K562 (cell line): Measurements from ENCODE around the gene SLC39A11. TPM values are rescaled to one million over a fixed set of nuclear protein-coding genes. Genes with fewer than 3 reads are reported as not detected.

Experiments
- ATAC-seq: fragments of 200-7000 bp; cut with Tn5 transposase; 3 replicates; pipeline ENCODE4 v1.9.1; 2020; ENCODE audit warnings: moderate library complexity
- BruUV-seq: library from RNA; stranded (reverse); fragments of 400-500 nt; replicated peaks from 2 replicates; lab custom pipeline; 2021; lab: Mats Ljungman, UMichigan
- CTCF ChIA-PET: fragments of 300-600 bp; formaldehyde crosslinking; extraction: SDS; loops from one replicate; lab custom pipeline; 2021; ENCODE audit warnings: low intra/inter-chr PET ratio; lab: Yijun Ruan, JAX
- POLR2A ChIA-PET: fragments of 300-600, 350-650 bp; sonication (Branson Sonifier 250); formaldehyde crosslinking; extraction: SDS; loops from one replicate; lab custom pipeline; 2021; ENCODE audit warnings: antibody characterized with exemption, inconsistent platforms; lab: Yijun Ruan, JAX
- DNase-seq, 4 experiments: peaks; one replicate each; pipeline versions ENCODE4 v3.0.0 to v3.0.0-alpha.2; 2011 to 2018; ENCODE audit warnings: low spot score in 3 of 4, mixed read lengths in 3 of 4; ENCODE audit errors: extremely low read depth in 1 of 4
- FAIRE-seq: peaks from 2 replicates; lab custom pipeline; 2011; peaks lifted over from hg19 to GRCh38; lab: Jason Lieb, UNC
- H2AFZ ChIP-seq: 2 replicates; pipeline ENCODE4 v1.6.0; 2011; ENCODE audit warnings: low read depth, low read length, control low read depth, inconsistent platforms
- H3K27ac ChIP-seq: fragments of 200-600 bp; 3 replicates; pipeline ENCODE4 v1.8.0; 2011; ENCODE audit warnings: low read depth, mild to moderate bottlenecking, control low read depth, inconsistent platforms, low read length, moderate library complexity, mixed read lengths; ENCODE audit errors: extremely low read depth
- H3K27me3 ChIP-seq, 2 experiments: fragments of 300-600 bp in 1 of 2; 2 replicates in 1 of 2; 3 replicates in 1 of 2; pipeline versions ENCODE4 v1.6.0 to v1.8.0; 2011; ENCODE audit warnings: inconsistent platforms in 2 of 2, low read length in 2 of 2, mild to moderate bottlenecking in 1 of 2, mixed read lengths in 1 of 2, moderate library complexity in 1 of 2; ENCODE audit not compliant: control insufficient read depth in 2 of 2, insufficient read depth in 2 of 2
- H3K36me3 ChIP-seq: fragments of 300-600 bp; 3 replicates; pipeline ENCODE4 v1.8.0; 2011; ENCODE audit warnings: mild to moderate bottlenecking, low read length, inconsistent platforms; ENCODE audit not compliant: control insufficient read depth, insufficient read depth
- H3K4me1 ChIP-seq, 2 experiments: fragments of 200-600 bp in 1 of 2; replicated peaks in 1 of 2; 2 replicates in 1 of 2; 3 replicates in 1 of 2; pipeline versions ENCODE4 v1.5.1 to v1.8.0; 2011; ENCODE audit warnings: inconsistent platforms in 2 of 2, low read length in 2 of 2, mild to moderate bottlenecking in 1 of 2, mixed read lengths in 1 of 2, moderate library complexity in 1 of 2; ENCODE audit not compliant: control insufficient read depth in 2 of 2, insufficient read depth in 2 of 2
- H3K4me2 ChIP-seq: 2 replicates; pipeline ENCODE4 v1.6.1; 2011; ENCODE audit warnings: low read length, control low read depth, inconsistent platforms, mixed read lengths; ENCODE audit not compliant: insufficient read depth
- H3K4me3 ChIP-seq: fragments of 200-600 bp; sonication (generic), shearing (Covaris generic); 2 replicates; pipeline ENCODE4 v1.5.1; 2016; ENCODE audit warnings: control low read depth, inconsistent platforms
- H3K79me2 ChIP-seq: fragments of 200-600 bp; 3 replicates; pipeline ENCODE4 v1.8.0; 2011; ENCODE audit warnings: low read length, inconsistent platforms; ENCODE audit not compliant: control insufficient read depth, insufficient read depth
- H3K9ac ChIP-seq, 2 experiments: 2 replicates each; pipeline versions ENCODE4 v1.6.0 to v1.6.1; 2011; ENCODE audit warnings: low read depth in 2 of 2, low read length in 2 of 2, control low read depth in 1 of 2, inconsistent platforms in 1 of 2, mild to moderate bottlenecking in 1 of 2, mixed read lengths in 1 of 2; ENCODE audit not compliant: insufficient read depth in 1 of 2
- H3K9me1 ChIP-seq: one replicate; pipeline ENCODE4 v1.6.0; 2011; ENCODE audit warnings: inconsistent platforms, mild to moderate bottlenecking, low read length, moderate library complexity; ENCODE audit not compliant: control insufficient read depth, insufficient read depth
- H3K9me3 ChIP-seq: replicated peaks from 2 replicates; pipeline ENCODE4 v1.5.1; 2011; ENCODE audit warnings: low read depth, low read length, inconsistent platforms; ENCODE audit not compliant: control insufficient read depth, insufficient read depth
- H4K20me1 ChIP-seq: replicated peaks from 2 replicates; pipeline ENCODE4 v1.6.1; 2011; ENCODE audit warnings: low read length, inconsistent platforms, mixed read lengths; ENCODE audit not compliant: control insufficient read depth, insufficient read depth
- ERF ChIP-seq: fragments of 450-650 bp; formaldehyde crosslinking; IDR thresholded peaks from 2 replicates; pipeline ENCODE4 v1.4.0; 2020; ENCODE audit warnings: mild to moderate bottlenecking, mixed read lengths
- GTF2F1 ChIP-seq: IDR thresholded peaks from 2 replicates; pipeline ENCODE4 v1.6.1; 2011; ENCODE audit warnings: low read depth, low read length, improper control_type of control experiment
- IFI16 ChIP-seq: fragments of 250-450 bp; sonication (Bioruptor Pico); IDR thresholded peaks from 2 replicates; pipeline ENCODE4 v2.1.2; 2022; ENCODE audit warnings: mild to moderate bottlenecking, inconsistent platforms
- KLF1 ChIP-seq: fragments of 450-650 bp; IDR thresholded peaks from 2 replicates; pipeline ENCODE4 v1.6.1; 2016; ENCODE audit warnings: missing genetic modification characterization, missing compliant biosample characterization
- MAFG ChIP-seq: fragments of 450-650 bp; conservative IDR thresholded peaks from 2 replicates; pipeline ENCODE4 v1.6.1; 2016; ENCODE audit warnings: missing genetic modification characterization, missing compliant biosample characterization
- SREBF1 ChIP-seq: fragments of 150-350 bp; IDR thresholded peaks from 2 replicates; pipeline ENCODE4 v1.6.1; 2014; ENCODE audit warnings: antibody characterized with exemption, low read depth, low read length, borderline replicate concordance
- TAF15 ChIP-seq: fragments of 200-400 bp; formaldehyde crosslinking; IDR thresholded peaks from 2 replicates; pipeline ENCODE4 v1.6.1; 2017; ENCODE audit warnings: mild to moderate bottlenecking, low read depth, low read length, moderate library complexity
- ZKSCAN8 ChIP-seq: fragments of 200-800 bp; sonication (Bioruptor generic); IDR thresholded peaks from 2 replicates; pipeline ENCODE4 v1.6.1; 2016; ENCODE audit warnings: missing genetic modification characterization, missing compliant biosample characterization
- WGBS: fragments of 100-300 bp; shearing (Covaris generic); methylation state at CpG from one replicate; pipeline ENCODE4 v1.1.6; 2016; ENCODE audit warnings: low coverage, mixed read lengths; ENCODE audit not compliant: insufficient coverage; ENCODE audit errors: missing lambda C conversion rate; 5-methylcytosine and 5-hydroxymethylcytosine counted together
- in situ Hi-C: fragments of 300-500 bp; cut with MboI; formaldehyde crosslinking; loops from 4 replicates; pipeline ENCODE4 v1.15.0; 2018; ENCODE audit warnings: inconsistent platforms, mixed read lengths
- intact Hi-C: fragments of 100-400 bp; cut with micrococcal nuclease; formaldehyde crosslinking; loops from 2 replicates; pipeline ENCODE4 v1.14.2; 2022
- polyA plus RNA-seq, 8 experiments: library from polyadenylated mRNA; depleted of rRNA in 4 of 8; stranded (reverse) in 5 of 8; unstranded in 3 of 8; fragments of >200 nt; fragmentation: Nextera tagmentation in 2 of 8; fragmentation: Illumina TruSeq in 1 of 8; extraction: Ambion mirVana in 2 of 8; extraction: Trizol in 1 of 8; gene quantifications; 2 replicates each; pipeline versions ENCODE4 v1.2.1 to v1.2.3, GENCODE V29; 2011 to 2014; ENCODE audit warnings: inconsistent platforms in 1 of 8, missing spikeins in 1 of 8
- total RNA-seq, 7 experiments: library from RNA; depleted of rRNA in 6 of 7; stranded (reverse); fragments of >200 nt in 6 of 7; fragmentation: Illumina TruSeq in 2 of 7; extraction: Trizol in 2 of 7; gene quantifications; 2 replicates each; pipeline versions ENCODE4 v1.2.1 to v1.2.3, GENCODE V29; 2011 to 2021; ENCODE audit warnings: low replicate concordance in 1 of 7

Gene SLC39A11
- total and polyA plus RNA-seq, 9 of the 15 experiments (the other 6 are each of a cell fraction or from before 2014, with no cell fraction given): 10.5 to 26.4 (median 13.4) TPM

GRCh38 chr17:72600934-72601333 lies 491.6 kb downstream of the SLC39A11 start (continued):
- TF ChIP-seq IFI16 (CRISPR knock-in tag) (no peak), ZKSCAN8 (CRISPR knock-in tag) (no peak)

- TF ChIP-seq MAFG (tag) (no peak), GTF2F1 (no peak), SREBF1 (no peak), ERF (CRISPR knock-in tag) (no peak), KLF1 (tag) (no peak), TAF15 (no peak)
- TF ChIP-seq, all 486 proteins: peak for 0
- Histone ChIP-seq H3K9me3 (no peaks in the 10 kb centered on the region), H3K4me2 (no peak overlapping the region), H4K20me1 (no peaks in the 10 kb centered on the region), H3K27me3 (peaks cover 3 to 16% of the 10 kb centered on the region in 2 experiments; a peak in 1 of 5 replicates), H3K9ac (no peak overlapping the region), H3K79me2 (no peaks in the 10 kb centered on the region), H3K27ac (no peak overlapping the region), H3K36me3 (no peaks in the 10 kb centered on the region), H3K4me3 (no peak overlapping the region), H2AFZ (no peak overlapping the region), H3K9me1 (no peaks in the 10 kb centered on the region), H3K4me1 (no peaks in the 10 kb centered on the region)
- DNase-seq (no peak), ATAC-seq (no peak), FAIRE-seq (no peak)
- in situ Hi-C loops (no loop called here), intact Hi-C loops (no loop called here)
- no TSS peak for BruUV-seq
- ChIA-PET CTCF (no interaction called here), POLR2A (interaction anchor here (0.6 kb wide), 1 partner anchor 11 kb away, joined by 3 read pairs; no protein-coding TSS in a partner anchor)
- 9% methylated on average over 4 of the region's 4 CpGs for WGBS
These were observed 492.6 kb downstream of the SLC39A11 start for GRCh38 chr17:72599891-72600290.
